Heart right ventricle (tissue), 16 donors: ENCODE results near the gene ZNF470. TPM values are rescaled to one million over a fixed set of nuclear protein-coding genes. Genes with fewer than 3 reads are reported as not detected.

Experiments
- ATAC-seq, 8 donors: fragments of 200-7000 bp; cut with Tn5 transposase; one replicate each; pipeline ENCODE4 v1.9.1; 2020; ENCODE audit warnings: mild to moderate bottlenecking in 8 of 8, moderate library complexity in 8 of 8, moderate number of reproducible peaks in 1 of 8
- DNase-seq, 2 donors: peaks; one replicate each; pipeline ENCODE4 v3.0.0-alpha.2; 2020
- H3K27ac ChIP-seq, 10 donors: fragments of 200-600 bp; sonication (generic) in 2 of 10; one replicate each; pipeline versions ENCODE4 v1.5.0 to v1.8.0; 2020 to 2022; ENCODE audit warnings: mild to moderate bottlenecking in 3 of 10
- H3K27me3 ChIP-seq, 7 donors: fragments of 200-600 bp; one replicate each; pipeline ENCODE4 v1.8.0; 2021 to 2022; ENCODE audit warnings: mild to moderate bottlenecking in 2 of 7
- H3K36me3 ChIP-seq, 9 donors: fragments of 200-600 bp; sonication (generic) in 1 of 9; one replicate each; pipeline versions ENCODE4 v1.5.0 to v1.8.0; 2020 to 2022; ENCODE audit warnings: mild to moderate bottlenecking in 2 of 9
- H3K4me1 ChIP-seq, 9 donors: fragments of 200-600 bp; sonication (generic) in 1 of 9; one replicate each; pipeline versions ENCODE4 v1.5.0 to v1.8.0; 2020 to 2022; ENCODE audit warnings: mild to moderate bottlenecking in 4 of 9
- H3K4me3 ChIP-seq, 10 donors: fragments of 200-600 bp; sonication (generic) in 2 of 10; one replicate each; pipeline versions ENCODE4 v1.5.0 to v1.8.0; 2020 to 2022; ENCODE audit warnings: mild to moderate bottlenecking in 7 of 10, moderate library complexity in 2 of 10
- H3K9me3 ChIP-seq, 11 donors: fragments of 200-600 bp in 10 of 11; sonication (generic) in 2 of 11; one replicate each; pipeline versions ENCODE4 v1.5.0 to v1.8.0; 2013 to 2022; ENCODE audit warnings: mild to moderate bottlenecking in 2 of 11, control low read depth in 1 of 11, moderate library complexity in 1 of 11
- CTCF ChIP-seq, 9 donors: fragments of 200-600 bp; sonication (generic) in 2 of 9; IDR thresholded peaks; one replicate each; pipeline versions ENCODE4 v1.5.0 to v1.8.0; 2021 to 2022; ENCODE audit warnings: antibody characterized with exemption in 9 of 9, mild to moderate bottlenecking in 5 of 9, moderate library complexity in 1 of 9
- WGBS, 2 donors: extraction: QIAGEN DNeasy Blood & Tissue Kit; methylation state at CpG; one replicate each; pipeline ENCODE4 v1.1.7; 2013; ENCODE audit warnings: inconsistent platforms in 1 of 2; 5-methylcytosine and 5-hydroxymethylcytosine counted together
- intact Hi-C, 10 donors: fragments of 100-400 bp; cut with DNase I; formaldehyde crosslinking; loops; one replicate each; pipeline versions ENCODE4 v1.11.1 to v1.14.2; 2022
- long read RNA-seq, 3 donors: library from polyadenylated mRNA; unstranded; transcript quantifications; one replicate each; pipeline ENCODE4 v2.0.0, GENCODE V29; 2020 to 2021
- polyA plus RNA-seq, 2 donors: library from polyadenylated mRNA; stranded (reverse); fragments of 200-250 nt; gene quantifications; one replicate each; pipeline ENCODE4 v1.2.3, GENCODE V29; 2013
- total RNA-seq, 10 donors: library from RNA; stranded (reverse); fragmentation: NEBNext Ultra II Directional in 3 of 10; extraction: Animal tissue kit (Norgen Biotek cat#: 25700) in 3 of 10; gene quantifications; one replicate each; pipeline versions ENCODE4 v1.2.1 to v1.2.4, GENCODE V29; 2021 to 2023
- donor health status: Arrhythmogenic right ventricular cardiomyopathy.
- donor health status: ischemic (EF 13 %, LVEDD 7.1; RV severe dilation, severe dysfunction).
- donor health status: healthy with polysubstance abuse.
- donor health status: DM: no; HTN: yes; CAD: no.
- donor health status: DM: no; HTN: no; CAD: no.
- donor health status: ischemic (EF 25% LVEDD 6.9; RV normal size, moderate dysfunction).
- donor health status: ischemic (EF 25% LVEDD 5.7; RV mildly dilated, moderate dysfunction).
- donor health status: healthy.
- donor health status: DM: yes; HTN: yes; CAD: no.
- donor health status: Ischemic cardiomyopathy.
- donor health status: ischemic (EF 35%, LVEDD 5.7; RV mildly dilated, moderate dysfunction).
- donor health status: nonischemic (EF 11% LVEDD 7.7; RV severe dilation, severe dysfunction).
- donor health status: DM: yes; HTN: yes; CAD: no.
- donor health status: PGD.
- donor health status: ischemic (EF 29% LVEDD 5.4; RV normal size, mild dysfunction).
- donor health status: nonischemic (EF 23%, LVEDD 6.1; RV moderate dilation, normal function).

ZNF470 gene
- total RNA-seq (1 to 10 TPM; 2.5 to 5.9 (median 4.9) TPM), polyA plus RNA-seq (10 to 100 TPM in 1 of 2 donors, 1 to 10 TPM in 1; 3.7 to 12.1 TPM)
- long read RNA-seq, donor 1, full-length matches to known transcripts = 1 of 2 reads
- long read RNA-seq, donor 1, partial matches to known transcripts = 0 of 2 reads
- long read RNA-seq, donor 1, other reads (novel, unspliced or antisense) = 1 of 2 reads
- long read RNA-seq, donor 2, full-length matches to known transcripts = 2 of 6 reads
- long read RNA-seq, donor 2, partial matches to known transcripts = 1 of 6 reads
- long read RNA-seq, donor 2, other reads (novel, unspliced or antisense) = 3 of 6 reads
- long read RNA-seq, donor 3, full-length matches to known transcripts = 7 of 8 reads
- long read RNA-seq, donor 3, partial matches to known transcripts = 0 of 8 reads
- long read RNA-seq, donor 3, other reads (novel, unspliced or antisense) = 1 of 8 reads

- H3K27ac ChIP-seq = peak within 1 kb of the TSS; percentile 31 to 96 (median 93)
- DNase-seq (peak; percentile 95 to 96), ATAC-seq (peak; percentile 99 to 100 (median 99))
- intact Hi-C loops = loop anchor here in 4 of 10 donors (1.0 to 2.0 kb wide), 4 partner anchors 28 to 61 kb away; partner anchors contain the start of genes ZFP28 (in 2 of the 4), ZNF471 (in 1 of the 4) and ZNF71 (in 1 of the 4)
- peak within 1 kb of the TSS; percentile 62 to 100 (median 93) for H3K4me3 ChIP-seq
- H3K4me1 ChIP-seq = peaks cover 0 to 19% (median 12%) of the 10 kb centered on the region in 9 donors
- H3K27me3 ChIP-seq = no peaks in the 10 kb centered on the region
- WGBS, 2 donors = 2% methylated on average over 66 of the region's 66 CpGs
- H3K9me3 ChIP-seq = peaks cover 0 to 91% (median 68%) of the 10 kb centered on the region in 11 donors
- TF ChIP-seq CTCF (IDR thresholded peaks at IDR 0.05) = no peak
- H3K36me3 ChIP-seq = peaks cover 0 to 73% (median 48%) of the 10 kb centered on the region in 9 donors
Observed at GRCh38 chr19:56567274-56568120, at the start of gene ZNF470. ZNF470 (plus strand) TSS chr19:56567468; CDS start chr19:56570312, 2,844 bp downstream.

GRCh38 chr19:56525214-56525860 is 41.9 kb upstream of the ZNF470 start:
- no peak overlapping the region for H3K27ac ChIP-seq
- no peaks in the 10 kb centered on the region for H3K4me1 ChIP-seq
- TF ChIP-seq CTCF (IDR thresholded peaks at IDR 0.05) = no peak
- peaks cover 18 to 100% (median 97%) of the 10 kb centered on the region in 11 donors for H3K9me3 ChIP-seq
- 81 to 97% methylated on average over 4 of the region's 4 CpGs for WGBS, 2 donors
- intact Hi-C loops = loop anchor here in 1 of 10 donors (10.0 kb wide), 1 partner anchor 49 kb away; no protein-coding TSS in a partner anchor
- no peak overlapping the region for H3K4me3 ChIP-seq
- peaks cover 0 to 76% (median 42%) of the 10 kb centered on the region in 9 donors for H3K36me3 ChIP-seq
- DNase-seq (no peak), ATAC-seq (no peak)
- no peaks in the 10 kb centered on the region for H3K27me3 ChIP-seq

- peak overlapping the region in 8 of 10 donors; percentile 69 to 93 (median 78) for H3K4me3 ChIP-seq
- no peak for DNase-seq
- intact Hi-C loops = loop anchor here in 1 of 10 donors (10.0 kb wide), 1 partner anchor 133 kb away; the partner anchor contains the start of gene ZNF583
- peak overlapping the region in 1 of 10 donors; percentile 94 for H3K27ac ChIP-seq
- peaks cover 0 to 22% (median 14%) of the 10 kb centered on the region in 9 donors for H3K4me1 ChIP-seq
- no peaks in the 10 kb centered on the region for H3K27me3 ChIP-seq
- peaks cover 0 to 87% (median 40%) of the 10 kb centered on the region in 11 donors for H3K9me3 ChIP-seq
- 88 to 92% methylated on average over 3 of the region's 3 CpGs for WGBS, 2 donors
- no peak for TF ChIP-seq CTCF (IDR thresholded peaks at IDR 0.05)
- H3K36me3 ChIP-seq = peaks cover 0 to 40% (median 12%) of the 10 kb centered on the region in 9 donors
- ATAC-seq = no peak
Observed at GRCh38 chr19:56537442-56537841, 29.8 kb upstream of the ZNF470 start.
